HG03196 (cell line): Measurements from ENCODE around the gene B3GALNT2.

Experiments
- ATAC-seq: cut with Tn5 transposase; IDR thresholded peaks from one replicate; pipeline ENCODE4 v1.9.1; 2021; ENCODE audit not compliant: unreplicated experiment

B3GALNT2 gene

GRCh38 chr1:235411489-235412486 lies 92.5 kb downstream of the B3GALNT2 start:
- ATAC-seq, result no peak

GRCh38 chr1:235410467-235410866 lies 93.8 kb downstream of the B3GALNT2 start:
- ATAC-seq, result no peak

GRCh38 chr1:235409042-235409820 lies 95.0 kb downstream of the B3GALNT2 start:
- ATAC-seq, result no peak

GRCh38 chr1:235408503-235408960 lies 95.7 kb downstream of the B3GALNT2 start:
- ATAC-seq, result no peak

- ATAC-seq, result no peak
Observed at GRCh38 chr1:235407419-235407818, 96.8 kb downstream of the B3GALNT2 start.

- ATAC-seq, result no peak
Observed at GRCh38 chr1:235404190-235404589, 100.1 kb downstream of the B3GALNT2 start.

- no peak for ATAC-seq
Observed at GRCh38 chr1:235403593-235403992, 100.7 kb downstream of the B3GALNT2 start.

GRCh38 chr1:235402457-235403200 lies 101.6 kb downstream of the B3GALNT2 start:
- no peak for ATAC-seq

- no peak for ATAC-seq
Observed at GRCh38 chr1:235401251-235401650, 103.0 kb downstream of the B3GALNT2 start.
